Stimulated activated CD4-positive, alpha-beta T cell treated with anti-CD3 and anti-CD28 coated beads, Interleukin-12 subunit alpha, Interleukin-12 subunit beta, amount 100 ng/mL, for 24 hours (primary cell): Measurements from ENCODE around the gene SKIC8.

Experiments
- DNase-seq, 2 experiments: peaks; one replicate each; pipeline ENCODE4 v3.0.0-alpha.2; 2020; ENCODE audit warnings: low read depth in 2 of 2

SKIC8 gene

DNA sequence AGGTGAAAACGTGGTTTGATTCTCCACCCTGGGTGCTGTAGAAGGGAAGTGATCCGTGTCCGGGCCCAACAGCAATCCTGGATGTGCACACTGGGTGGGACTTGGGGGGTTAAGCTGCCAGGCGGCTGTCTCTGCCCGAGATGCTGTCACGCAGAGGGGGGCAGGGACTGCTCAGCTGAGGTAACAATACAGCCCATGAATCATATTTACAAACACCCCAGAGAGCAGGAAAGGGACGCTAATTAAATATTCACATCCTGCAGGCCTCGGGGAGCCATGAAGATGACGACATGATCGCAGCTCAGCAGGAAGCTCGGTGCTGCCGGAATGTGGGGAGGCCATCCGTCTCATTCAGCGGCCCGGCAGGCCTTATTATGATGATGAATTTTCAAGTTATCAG, 22.8 kb upstream of the SKIC8 start:
- DNase-seq: no peak

DNA sequence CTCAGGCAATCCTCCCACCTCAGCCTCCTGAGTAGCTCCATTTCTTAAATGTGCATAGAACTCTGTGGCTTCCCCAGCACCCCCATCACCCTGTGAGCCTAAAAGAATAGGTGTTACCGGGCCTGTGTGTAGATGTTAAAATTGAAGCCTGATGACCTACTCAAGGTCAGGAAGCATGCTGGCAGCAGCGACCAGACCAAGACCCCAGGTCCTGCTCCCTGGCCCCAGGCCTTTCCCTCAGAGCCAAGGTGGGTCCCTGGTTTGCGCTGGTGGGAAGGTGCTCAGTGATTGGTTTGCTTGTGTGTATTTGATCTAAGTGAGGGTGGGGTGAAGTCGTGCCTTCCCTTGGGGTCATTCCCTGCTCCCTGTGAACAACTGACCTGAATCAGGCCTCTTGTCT, 22.4 kb upstream of the SKIC8 start:
- DNase-seq: no peak

DNA sequence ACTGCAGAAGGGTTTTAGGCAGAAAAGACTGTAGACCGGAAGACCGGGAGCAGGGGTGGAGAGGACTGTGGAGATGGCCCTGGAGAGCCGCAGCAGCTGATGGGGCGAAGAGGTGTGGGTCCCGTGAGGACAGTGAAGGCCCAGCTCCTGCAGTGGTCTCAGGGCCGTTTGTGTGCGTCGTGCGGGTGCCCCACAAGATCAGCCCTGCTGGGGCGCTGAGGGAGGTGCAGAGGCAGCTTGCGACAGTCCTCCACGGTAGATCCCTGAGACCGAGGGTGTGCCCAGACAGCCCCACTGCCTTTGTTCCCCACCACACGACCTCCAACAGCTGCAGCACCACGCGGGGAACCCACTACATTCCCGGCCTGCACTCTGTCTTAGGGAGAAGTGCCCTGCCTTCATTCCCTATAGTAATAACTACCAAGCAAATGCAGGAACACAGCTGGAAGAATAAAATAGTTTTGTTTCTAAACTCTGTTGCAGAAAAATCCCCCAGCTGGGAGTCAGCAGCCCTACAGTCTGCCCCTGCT, 21.7 kb upstream of the SKIC8 start:
- no peak for DNase-seq

DNA sequence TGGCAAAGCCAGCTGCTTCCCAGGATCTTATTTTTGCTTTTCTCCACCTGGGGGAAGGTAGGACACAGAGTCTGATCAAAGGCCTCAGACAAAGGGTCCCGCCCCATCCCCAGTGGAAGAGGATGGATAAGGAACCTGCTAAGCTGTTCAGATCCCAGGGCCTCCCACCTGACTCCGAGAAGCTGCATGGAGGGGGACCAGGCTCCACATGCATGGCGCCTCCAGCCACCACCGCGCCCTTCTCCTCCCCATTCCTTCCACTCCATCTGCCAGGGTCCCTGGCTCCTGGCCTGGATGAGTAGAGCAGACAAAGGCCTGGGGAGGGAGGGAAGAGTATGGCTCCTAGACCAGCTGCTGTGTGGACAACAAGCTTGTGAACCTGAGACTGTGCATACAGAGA, 20.8 kb upstream of the SKIC8 start:
- no peak for DNase-seq

DNA sequence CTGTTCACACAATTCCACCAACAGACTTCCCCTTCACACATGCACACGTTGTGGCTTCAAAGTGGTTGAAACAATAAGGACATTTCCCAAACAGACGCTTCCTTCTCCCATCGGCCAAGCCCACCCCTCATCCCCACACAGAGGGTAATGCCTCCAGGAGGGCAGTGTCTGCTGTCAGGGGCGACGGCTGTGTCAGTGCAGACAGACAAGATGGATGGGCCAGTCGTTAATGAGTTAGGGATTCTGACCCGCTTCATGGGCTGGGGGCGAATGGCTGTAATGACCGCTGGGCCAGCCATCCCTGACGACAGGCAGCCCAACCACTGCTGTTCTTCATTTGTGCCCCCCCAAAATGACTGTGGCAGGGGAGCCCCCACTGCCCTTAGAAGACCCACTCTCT, 20.2 kb upstream of the SKIC8 start:
- no peak for DNase-seq

DNA sequence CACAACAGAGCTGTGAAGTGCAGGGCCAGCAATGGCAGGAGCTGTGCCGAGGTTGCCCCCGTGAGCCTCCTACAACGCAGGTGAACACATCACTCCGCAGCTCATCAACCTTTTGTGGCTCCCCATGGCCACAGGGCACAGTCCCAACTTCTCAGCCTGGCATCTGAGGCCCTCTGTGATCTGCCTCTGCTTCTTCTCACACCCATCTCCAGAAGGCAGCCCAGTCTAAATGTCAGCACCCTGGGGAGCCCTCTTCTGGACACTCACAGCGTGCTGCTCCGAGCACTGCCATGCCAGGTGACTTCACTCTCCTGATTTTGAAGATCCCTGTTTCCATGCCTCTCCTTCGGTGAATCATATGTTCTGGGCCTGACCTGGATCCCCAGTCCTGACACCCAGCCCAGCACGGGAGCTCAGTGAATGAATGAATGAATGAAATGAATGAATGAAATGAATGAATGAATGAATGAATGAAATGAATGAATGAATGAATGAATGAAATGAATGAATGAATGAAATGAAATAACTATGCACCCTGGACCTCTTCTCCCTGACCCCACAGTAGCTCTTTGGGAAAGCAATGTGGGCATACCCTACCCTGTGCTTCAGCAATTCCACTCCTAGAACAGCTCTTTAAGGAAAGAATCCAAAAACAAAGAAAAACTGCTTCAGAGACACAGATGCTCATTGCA, 17.9 kb upstream of the SKIC8 start:
- DNase-seq: no peak

DNA sequence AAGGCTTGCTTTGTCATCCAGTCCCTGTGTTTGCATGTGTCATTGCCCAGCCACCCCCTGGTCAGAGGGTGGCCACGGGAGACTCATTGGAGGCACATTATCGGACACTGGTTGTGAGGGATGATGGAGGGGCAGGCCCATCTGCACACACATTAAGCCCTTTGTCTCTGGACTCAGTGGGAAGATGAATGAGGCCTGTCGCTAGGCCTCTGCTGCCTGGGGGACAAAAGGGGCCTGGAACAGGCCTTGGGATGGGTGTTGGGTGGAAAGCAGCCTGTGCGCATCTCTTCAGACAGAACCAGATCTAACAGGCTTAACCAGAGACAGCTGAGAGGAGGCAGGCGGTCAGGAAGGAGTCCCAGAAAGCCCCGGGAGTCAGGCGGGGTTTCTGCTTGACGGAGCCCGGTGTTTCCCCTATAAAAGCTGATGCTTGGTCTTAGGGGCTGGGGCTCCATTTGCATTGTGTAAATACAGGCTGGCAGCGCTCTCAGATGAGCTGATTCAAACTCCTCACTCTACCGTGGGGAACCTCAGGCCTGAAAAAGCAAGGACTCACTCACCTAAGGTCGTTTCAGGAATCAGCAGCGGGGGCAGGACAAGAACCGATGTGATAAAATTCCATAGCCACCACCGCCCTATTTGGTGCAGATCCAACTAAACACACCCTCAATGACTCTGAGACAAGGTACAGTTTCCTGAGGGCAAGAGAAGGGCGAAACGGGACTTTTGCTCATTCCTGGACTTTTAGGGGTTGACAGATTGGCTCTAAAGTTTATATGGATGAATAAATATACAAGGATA, 17.1 kb upstream of the SKIC8 start:
- no peak for DNase-seq

DNA sequence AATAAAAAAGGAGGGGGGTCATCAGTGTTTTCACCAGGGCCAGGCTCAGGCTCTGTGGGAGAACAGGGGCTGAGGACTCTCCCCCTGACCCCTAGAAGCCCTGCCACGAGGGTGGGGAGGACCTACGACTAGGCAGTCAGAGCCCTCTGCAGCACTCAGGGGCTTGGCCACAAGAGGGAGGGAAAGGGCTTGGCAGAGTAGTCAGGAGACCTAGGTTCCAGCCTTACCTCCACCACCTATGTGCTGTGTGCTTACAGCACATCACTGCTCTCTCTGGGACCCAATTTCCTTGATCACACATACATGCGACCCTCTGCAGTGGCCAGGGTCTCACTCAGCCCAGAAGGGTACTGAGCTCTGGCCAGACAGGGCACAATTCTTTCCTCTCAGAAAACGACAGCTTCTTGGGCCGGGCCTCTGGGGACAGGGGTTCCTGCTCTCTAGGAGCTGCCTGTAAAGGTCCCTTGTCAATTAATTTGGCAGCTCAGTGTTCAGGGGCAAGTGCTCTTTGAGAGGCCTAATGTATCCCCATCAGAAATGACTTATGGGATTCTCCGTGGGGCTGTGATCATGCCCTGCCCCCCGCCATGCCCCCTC, 16.4 kb upstream of the SKIC8 start:
- DNase-seq: no peak

DNA sequence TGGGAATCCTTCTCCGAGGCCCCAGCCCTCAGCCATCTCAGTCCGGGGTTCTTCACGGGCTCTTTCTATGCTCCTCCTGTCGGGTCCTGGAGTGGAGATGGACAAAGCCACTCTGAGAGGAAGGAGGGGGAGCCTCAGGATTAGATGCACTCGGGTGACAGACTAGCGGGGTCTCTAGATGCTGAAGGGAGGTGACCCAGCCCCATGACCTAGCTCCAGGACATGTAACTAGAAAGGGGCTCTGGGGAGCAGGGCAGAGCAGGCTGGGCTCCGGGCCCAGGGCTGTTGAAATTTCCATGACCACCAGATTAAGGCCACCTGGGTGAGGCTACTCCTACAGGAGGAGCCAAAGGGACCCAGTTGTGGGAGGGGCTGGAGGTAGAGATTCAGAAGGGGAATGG, 14.8 kb upstream of the SKIC8 start:
- no peak for DNase-seq

DNA sequence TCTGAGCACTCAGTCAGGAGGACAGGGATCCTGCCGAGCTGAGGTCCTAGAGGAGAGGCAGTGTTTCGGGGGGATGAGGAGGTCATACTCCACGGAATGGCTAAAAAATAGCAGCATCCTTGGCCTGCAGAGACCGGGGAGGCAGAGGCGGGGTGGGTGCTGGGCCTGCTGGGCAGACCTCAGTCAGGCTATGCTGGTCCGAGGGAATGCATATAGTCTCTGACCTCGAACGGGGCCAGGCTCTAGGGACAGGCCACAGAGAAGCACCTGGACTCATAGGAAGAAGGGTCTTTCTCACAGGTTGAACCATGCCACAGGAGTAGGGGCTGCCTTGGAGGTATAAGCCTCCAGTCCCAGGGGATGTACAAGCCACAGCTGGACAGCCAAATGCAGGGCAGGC, 14.0 kb upstream of the SKIC8 start:
- DNase-seq: no peak

DNA sequence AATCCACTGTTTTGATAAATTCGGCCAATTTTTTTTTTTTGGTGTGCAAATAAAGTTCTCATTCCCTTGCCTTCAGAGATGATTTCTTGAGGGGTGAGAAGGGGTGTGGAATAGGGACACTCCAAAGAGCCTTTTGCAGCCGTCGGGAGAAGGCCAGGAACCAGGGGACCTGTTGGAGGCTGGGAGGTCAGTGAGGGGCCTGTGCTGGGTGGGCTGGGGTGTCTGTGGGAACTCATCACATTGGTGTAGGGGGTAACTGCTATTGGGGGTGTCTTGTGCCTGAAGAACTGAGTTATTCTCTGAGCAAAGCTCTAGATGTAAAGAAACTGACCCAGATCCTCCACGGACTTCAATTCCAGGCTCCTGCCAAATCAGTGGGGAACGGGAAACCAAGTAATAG, 13.5 kb upstream of the SKIC8 start:
- DNase-seq: no peak

DNA sequence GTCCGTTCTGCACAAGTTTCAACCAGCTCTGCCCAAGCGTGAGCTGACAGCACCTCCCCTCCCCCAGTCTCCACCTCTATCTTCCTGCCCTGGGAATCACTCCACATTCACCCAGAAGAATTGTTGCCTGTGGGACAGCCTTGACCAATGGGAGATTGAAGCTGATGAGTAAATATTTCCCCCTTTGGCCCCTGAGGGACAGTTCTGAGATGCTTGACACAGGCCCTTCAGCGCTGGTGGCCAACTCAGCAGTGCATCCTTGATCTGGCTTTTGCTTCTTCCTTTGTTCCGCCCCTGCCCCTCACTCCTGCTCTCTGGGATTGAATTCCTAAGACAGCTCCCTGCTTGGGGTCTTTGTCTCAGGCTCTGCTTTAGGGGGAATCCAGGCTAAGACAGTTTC, 13.1 kb upstream of the SKIC8 start:
- no peak for DNase-seq

DNA sequence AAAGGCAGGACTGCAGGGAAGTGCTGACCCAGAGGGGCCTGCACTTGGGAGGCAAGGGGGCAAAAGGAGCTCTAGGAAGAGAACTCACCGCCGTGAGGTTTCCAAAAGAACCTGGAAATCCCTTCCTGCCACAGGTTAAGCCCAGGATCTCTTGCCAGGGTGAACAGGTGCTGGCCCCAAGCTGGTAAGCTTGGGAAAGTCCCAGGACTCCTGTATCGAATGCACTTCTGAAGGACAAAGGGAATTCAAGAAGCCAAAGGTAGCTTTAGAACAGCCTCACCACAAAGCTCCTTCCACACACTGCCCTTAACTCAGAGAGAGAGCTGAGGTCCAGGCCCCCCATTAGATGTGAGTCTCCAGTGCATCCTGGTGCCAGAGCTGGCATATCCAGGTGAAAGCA, 11.9 kb upstream of the SKIC8 start:
- DNase-seq: no peak

DNA sequence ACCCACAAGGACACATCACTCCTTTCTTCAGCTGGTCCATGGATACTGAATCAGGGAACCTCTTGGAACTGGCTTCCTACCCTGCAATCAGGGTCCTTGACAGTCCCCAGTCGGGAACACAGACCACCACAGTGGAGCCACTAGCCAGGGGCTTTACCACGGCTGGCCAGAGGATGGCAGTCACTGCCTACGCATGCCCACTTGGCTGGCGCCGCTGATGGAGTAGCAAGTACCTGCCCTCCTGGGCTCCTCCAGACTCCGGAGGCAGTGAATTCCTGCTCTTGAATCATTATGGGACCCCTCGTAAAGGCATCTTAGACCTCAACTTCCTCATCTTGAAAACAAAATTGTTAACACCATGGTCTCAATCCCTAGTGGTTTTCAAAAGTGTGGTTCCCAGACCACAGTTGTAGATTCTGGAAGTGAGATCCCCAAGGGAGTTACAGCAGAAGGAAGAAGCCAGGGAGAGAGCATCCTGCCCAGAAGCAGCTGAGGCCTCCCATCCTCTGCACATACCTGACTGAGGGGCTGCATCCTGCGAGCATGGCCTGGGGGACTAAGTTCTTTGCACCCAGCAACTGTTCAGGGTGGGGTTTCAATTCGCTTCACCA, 9.1 kb upstream of the SKIC8 start:
- peak; percentile 12 to 44 for DNase-seq

DNA sequence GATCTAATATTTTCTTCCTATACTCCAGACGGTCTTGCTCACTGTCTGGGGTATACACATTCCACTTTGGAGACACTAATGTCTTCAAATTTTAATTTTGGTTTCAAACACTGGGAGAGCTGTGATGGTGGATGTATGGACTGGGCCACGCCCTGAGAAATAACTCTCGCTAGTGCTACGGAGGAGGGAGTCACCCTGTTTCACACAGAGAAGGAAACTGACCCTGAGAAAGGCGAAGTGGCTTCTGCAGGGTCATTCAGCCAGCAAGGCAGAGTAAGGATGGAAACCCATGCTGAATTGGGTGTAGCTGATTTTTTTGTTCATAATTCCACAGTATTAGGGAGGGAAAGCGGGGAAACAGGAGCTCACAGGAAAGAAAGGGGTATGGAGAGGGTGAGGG, 8.6 kb upstream of the SKIC8 start:
- DNase-seq: no peak

DNA sequence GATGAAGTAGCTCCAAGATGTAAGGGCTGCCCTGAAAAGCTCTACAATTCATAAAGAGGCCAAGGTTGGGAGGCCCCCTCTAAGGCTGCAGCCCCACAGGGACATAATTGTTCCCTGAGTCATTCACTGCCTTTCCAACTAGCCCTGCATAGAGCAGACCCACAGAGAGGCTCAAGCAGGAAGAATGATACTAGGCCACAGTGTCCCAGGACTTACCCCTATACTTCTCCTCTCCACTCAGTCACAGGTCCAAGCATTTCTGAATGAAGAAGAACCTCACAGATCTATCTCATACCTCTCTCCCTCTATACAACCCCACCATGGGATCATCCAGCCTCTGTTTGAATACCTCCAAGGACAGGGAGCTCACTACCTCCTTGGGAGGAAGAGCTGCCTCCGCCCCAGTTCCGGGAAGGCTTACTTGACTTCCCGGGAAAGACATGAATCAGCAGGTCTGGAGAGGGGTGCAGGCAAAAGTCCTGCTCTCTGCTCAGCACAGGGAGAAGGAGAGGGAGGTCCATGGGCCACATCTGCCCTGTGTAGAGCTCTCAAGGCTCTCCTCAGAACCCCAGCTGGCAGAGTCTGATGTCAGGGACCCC, 6.9 kb upstream of the SKIC8 start:
- no peak for DNase-seq

DNA sequence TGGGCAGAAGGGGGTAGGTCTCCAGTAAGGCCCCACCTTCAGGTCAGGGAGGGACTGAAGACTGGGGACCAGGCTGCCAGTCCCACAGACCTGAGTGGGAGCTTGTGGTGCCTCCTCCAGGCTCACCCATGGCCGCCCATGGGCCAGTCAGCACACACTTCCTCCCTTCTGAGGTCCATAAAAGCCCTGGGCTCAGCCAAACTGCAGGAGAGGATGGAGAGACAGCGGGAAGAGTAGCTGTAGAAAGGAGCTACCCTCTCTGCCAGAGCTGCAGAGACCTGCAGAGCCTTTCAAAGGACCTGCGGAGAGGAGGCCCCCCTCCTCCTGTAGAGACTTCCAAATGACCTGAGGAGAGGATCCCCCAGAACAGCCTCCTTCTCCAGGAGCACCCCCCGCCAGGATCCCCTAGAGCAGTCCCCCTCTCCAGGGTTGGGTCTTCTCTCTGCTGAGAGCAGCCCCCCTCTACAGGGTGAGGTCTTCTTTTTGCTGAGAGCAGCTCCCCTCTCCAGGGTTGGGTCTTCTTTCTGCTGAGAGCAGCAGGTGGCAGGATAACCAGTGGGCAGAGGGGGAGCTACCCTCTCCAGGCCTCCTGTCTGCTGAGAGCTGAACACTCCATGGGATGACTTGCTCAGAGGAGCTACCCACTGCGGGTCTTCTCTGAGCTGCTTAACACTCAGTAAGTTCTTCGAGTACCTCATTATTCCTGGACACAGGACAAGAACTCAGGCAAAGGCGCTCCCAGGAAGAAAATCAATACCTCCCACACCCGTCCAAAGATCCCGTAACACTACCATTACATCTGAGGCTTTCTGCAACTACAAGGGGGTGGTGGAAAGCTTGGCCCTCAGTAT, 5.0 kb upstream of the SKIC8 start:
- no peak for DNase-seq

DNA sequence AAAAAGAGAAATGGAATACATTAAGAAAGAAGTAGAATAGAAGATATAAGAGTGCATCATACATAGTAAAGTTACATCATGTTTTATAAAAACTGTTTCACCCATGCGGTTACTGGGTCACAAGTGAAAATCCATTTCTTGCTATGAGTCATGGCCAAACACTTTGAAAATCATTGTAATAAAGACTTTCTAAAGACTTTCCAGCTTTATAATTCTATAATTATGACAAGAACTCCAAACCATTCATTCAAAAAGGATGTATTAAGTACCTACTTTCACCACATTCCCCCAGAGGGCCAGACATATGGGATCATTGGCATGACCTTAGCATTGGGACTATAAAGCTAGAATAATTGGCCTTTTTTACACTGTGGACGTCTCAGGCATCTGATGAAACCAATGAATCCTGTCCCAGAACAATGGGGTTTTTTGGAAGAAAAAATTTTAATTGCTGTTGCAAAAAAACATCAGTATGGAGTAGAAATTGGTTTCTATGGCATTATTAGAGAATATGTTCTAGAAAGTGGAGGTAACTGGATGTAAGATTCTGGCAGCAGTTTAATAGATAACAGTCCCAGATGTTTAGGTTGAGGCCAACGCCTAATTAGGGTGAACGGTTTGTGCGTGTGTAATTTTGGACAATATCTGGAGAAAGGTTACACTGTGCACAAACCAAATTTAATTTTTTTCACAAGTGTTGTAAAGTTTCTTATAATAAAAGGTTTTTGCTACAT, 3.3 kb upstream of the SKIC8 start:
- DNase-seq: no peak

DNA sequence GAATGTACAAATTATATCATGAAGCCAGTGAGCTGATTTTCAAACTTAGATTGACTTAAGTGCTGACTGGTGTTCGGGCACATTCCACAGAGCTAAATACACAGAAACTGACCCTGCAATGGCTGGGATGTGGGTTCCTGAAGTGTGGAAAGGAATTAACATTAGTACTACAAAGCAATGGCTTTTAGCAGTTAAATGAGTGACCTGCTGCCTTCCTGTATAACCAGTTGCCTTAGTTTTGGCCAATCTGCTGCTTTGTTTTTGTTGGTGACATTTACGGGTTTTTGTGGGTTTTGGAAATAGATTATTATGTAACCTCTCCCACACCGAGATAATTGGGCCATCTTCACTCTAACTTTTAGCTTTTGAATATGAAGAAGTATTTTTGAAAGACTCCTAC, 2.4 kb upstream of the SKIC8 start:
- DNase-seq: no peak

DNA sequence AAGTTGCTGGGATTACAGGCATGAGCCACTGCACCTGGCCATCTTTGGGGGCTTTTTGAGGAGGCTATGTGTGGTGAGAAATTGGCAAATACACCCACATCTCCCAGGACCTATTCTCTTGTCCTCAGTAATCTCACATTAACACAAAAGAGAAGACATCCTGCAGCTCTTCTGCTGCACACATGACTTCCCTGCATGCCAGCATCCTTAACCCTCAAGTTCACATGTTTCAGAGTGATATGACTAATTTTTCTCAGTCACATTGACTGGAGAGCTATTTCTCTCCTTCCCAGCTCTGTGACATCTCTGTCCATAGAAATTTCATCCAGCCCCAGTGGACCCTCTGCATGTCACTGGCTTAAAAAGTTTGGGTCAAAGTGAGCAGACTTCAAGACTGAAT, 1.9 kb upstream of the SKIC8 start:
- no peak for DNase-seq

DNA sequence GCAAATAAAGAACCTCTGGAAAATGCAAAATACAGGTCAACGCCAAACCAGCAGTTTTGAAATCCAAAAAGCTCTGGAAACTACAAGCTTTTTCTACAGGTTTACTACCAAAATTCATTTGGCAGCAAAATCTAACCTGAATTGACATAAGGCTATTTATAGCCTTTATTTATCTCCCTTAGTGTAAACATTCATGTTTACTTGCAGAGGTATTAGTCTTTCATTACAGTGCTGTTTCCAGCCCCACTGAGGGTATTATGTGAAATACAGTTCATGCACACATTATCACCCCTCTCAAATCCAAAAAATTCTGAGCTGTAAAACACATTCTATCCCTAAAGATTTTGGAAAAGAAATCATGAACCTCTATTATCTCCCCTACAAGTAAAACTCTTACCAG, 7.2 kb downstream of the SKIC8 start:
- no peak for DNase-seq
